ENCODE measurements around the gene TSPAN7. TPM values are rescaled to one million over a fixed set of nuclear protein-coding genes. Genes with fewer than 3 reads are reported as not detected.

Gene TSPAN7
- total and polyA plus RNA-seq, 2 donors (not counting 3 experiments of a cell fraction or from before 2014, with no cell fraction given): 3.2 to 5.2 TPM

DNA sequence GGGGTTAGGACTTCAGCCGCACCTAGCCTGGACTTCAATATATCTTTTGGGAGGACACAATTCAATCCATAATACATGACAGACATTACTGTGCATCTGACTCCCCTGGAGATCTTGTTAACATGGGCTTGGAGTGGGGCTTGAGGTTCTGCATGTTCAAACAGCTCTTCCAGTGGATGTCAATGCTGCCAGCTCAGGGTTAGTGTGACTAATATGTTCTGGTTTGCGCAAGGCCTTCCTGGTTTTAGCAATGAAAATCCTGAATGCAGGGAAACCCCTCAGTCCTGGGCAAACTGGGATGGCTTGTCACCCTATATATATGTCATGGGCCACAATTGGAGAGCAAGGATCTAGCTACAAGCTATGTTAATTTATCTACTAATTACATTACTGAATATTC, 2.7 kb upstream of the TSPAN7 start:
- Histone ChIP-seq H3K27ac (ENCODE audit: insufficient read depth, low read depth, low read length) (no peak overlapping the region), H3K9ac (replicated peaks; ENCODE audit: extremely low read depth, insufficient read depth, low read length) (no peak overlapping the region), H3K36me3 (ENCODE audit: control insufficient read depth in 2 of 2, extremely low read depth in 1 of 2, insufficient read depth in 2 of 2, low read length in 2 of 2) (no peaks in the 10 kb centered on the region), H3K4me3 (replicated peaks in 1 of 3; ENCODE audit: insufficient read depth in 1 of 3, low read depth in 1 of 3, low read length in 3 of 3) (no peak overlapping the region), H3K4me2 (ENCODE audit: insufficient read depth, low read length) (no peak overlapping the region), H3K27me3 (ENCODE audit: control insufficient read depth in 2 of 2, insufficient read depth in 2 of 2, low read length in 2 of 2) (no peaks in the 10 kb centered on the region), H2AFZ (ENCODE audit: low read depth, low read length) (no peak overlapping the region), H3K9me3 (replicated peaks; ENCODE audit: control insufficient read depth, insufficient read depth, low read length) (no peaks in the 10 kb centered on the region), H3K79me2 (ENCODE audit: control insufficient read depth, insufficient read depth, low read length) (no peaks in the 10 kb centered on the region), H3K9me1 (replicated peaks; ENCODE audit: control insufficient read depth, extremely low read depth, insufficient read depth, low read length) (no peaks in the 10 kb centered on the region), H3K4me1 (ENCODE audit: control insufficient read depth, extremely low read depth, insufficient read depth, low read length) (peaks cover 16% of the 10 kb centered on the region), H4K20me1 (replicated peaks; ENCODE audit: control insufficient read depth, extremely low read depth, insufficient read depth, low read length) (no peaks in the 10 kb centered on the region)
- BruUV-seq (replicated peaks): no TSS peak
- dilution Hi-C loops (cut with MboI; ENCODE audit: extremely low pct_ligation_motif_present, low sequenced_read_pairs) (no loop called here), intact Hi-C loops (cut with micrococcal nuclease) (no loop called here)
- TF ChIP-seq FOS (IDR thresholded peaks at IDR 0.05; ENCODE audit: borderline replicate concordance, insufficient read depth, low read length): no peak
- TF ChIP-seq EZH2 (IDR thresholded peaks at IDR 0.05; ENCODE audit: borderline replicate concordance, low read depth, low read length, severe bottlenecking): no peak
- no peak for TF ChIP-seq JUN (IDR thresholded peaks at IDR 0.05; ENCODE audit: borderline replicate concordance, insufficient read depth, insufficient read length, low read depth)
- no peak for TF ChIP-seq POLR2AphosphoS5 (IDR thresholded peaks at IDR 0.05; ENCODE audit: insufficient read depth, low read depth, low read length)
- TF ChIP-seq MYC (IDR thresholded peaks at IDR 0.05; ENCODE audit: low read depth, low read length): no peak
- TF ChIP-seq, protein P1, sequence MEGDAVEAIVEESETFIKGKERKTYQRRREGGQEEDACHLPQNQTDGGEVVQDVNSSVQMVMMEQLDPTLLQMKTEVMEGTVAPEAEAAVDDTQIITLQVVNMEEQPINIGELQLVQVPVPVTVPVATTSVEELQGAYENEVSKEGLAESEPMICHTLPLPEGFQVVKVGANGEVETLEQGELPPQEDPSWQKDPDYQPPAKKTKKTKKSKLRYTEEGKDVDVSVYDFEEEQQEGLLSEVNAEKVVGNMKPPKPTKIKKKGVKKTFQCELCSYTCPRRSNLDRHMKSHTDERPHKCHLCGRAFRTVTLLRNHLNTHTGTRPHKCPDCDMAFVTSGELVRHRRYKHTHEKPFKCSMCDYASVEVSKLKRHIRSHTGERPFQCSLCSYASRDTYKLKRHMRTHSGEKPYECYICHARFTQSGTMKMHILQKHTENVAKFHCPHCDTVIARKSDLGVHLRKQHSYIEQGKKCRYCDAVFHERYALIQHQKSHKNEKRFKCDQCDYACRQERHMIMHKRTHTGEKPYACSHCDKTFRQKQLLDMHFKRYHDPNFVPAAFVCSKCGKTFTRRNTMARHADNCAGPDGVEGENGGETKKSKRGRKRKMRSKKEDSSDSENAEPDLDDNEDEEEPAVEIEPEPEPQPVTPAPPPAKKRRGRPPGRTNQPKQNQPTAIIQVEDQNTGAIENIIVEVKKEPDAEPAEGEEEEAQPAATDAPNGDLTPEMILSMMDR (IDR thresholded peaks at IDR 0.05; ENCODE audit: extremely low read depth in 1 of 2, insufficient read depth in 1 of 2, low read depth in 1 of 2, low read length in 2 of 2): no peak
- no peak for FAIRE-seq
- POLR2A ChIA-PET: no interaction called here
- CTCF ChIA-PET: no interaction called here
- no peak for DNase-seq (ENCODE audit: low read depth, low spot score)

DNA sequence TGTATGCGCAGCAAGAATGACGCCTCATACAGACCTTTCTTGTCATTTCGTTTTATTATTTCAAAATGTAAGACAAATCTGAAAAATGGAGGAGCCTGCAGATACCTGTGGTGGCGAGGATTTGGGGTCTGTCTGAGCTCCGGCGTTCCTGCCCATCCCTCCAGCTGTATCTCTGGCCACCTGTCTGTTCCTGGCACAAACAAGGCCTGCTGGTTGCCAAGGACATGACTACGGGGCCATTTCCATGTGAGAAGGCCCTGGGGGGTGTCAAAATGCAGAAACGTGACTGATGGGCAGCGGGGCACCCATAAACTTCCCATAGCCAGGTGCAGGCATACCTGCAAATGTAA, 591 bp upstream of the TSPAN7 start:
- intact Hi-C loops (cut with micrococcal nuclease): no loop called here
- H3K4me3 ChIP-seq (replicated peaks in 1 of 3; ENCODE audit: insufficient read depth in 1 of 3, low read depth in 1 of 3, low read length in 3 of 3): peak overlapping the region; percentile 16 to 59 (median 37)
- peak overlapping the region; percentile 97 for H2AFZ ChIP-seq (ENCODE audit: low read depth, low read length)
- dilution Hi-C loops (cut with MboI; ENCODE audit: extremely low pct_ligation_motif_present, low sequenced_read_pairs): no loop called here
- no peak overlapping the region for H3K27ac ChIP-seq (ENCODE audit: insufficient read depth, low read depth, low read length)
- H3K36me3 ChIP-seq (ENCODE audit: control insufficient read depth in 2 of 2, extremely low read depth in 1 of 2, insufficient read depth in 2 of 2, low read length in 2 of 2): no peaks in the 10 kb centered on the region
- FAIRE-seq (no peak), DNase-seq (ENCODE audit: low read depth, low spot score) (peak; percentile 4)
- no peaks in the 10 kb centered on the region for H3K79me2 ChIP-seq (ENCODE audit: control insufficient read depth, insufficient read depth, low read length)
- peak overlapping the region; percentile 79 for H3K4me2 ChIP-seq (ENCODE audit: insufficient read depth, low read length)
- H3K9me3 ChIP-seq (replicated peaks; ENCODE audit: control insufficient read depth, insufficient read depth, low read length): no peaks in the 10 kb centered on the region
- H4K20me1 ChIP-seq (replicated peaks; ENCODE audit: control insufficient read depth, extremely low read depth, insufficient read depth, low read length): no peaks in the 10 kb centered on the region
- CTCF ChIA-PET: no interaction called here
- no peaks in the 10 kb centered on the region for H3K9me1 ChIP-seq (replicated peaks; ENCODE audit: control insufficient read depth, extremely low read depth, insufficient read depth, low read length)
- TF ChIP-seq GATA2 (IDR thresholded peaks at IDR 0.05; ENCODE audit: insufficient read depth, insufficient read length, low read depth, low read length) (no peak), FOS (IDR thresholded peaks at IDR 0.05; ENCODE audit: borderline replicate concordance, insufficient read depth, low read length) (no peak), POLR2A (IDR thresholded peaks at IDR 0.05; ENCODE audit: low read depth, low read length) (no peak), EZH2 (IDR thresholded peaks at IDR 0.05; ENCODE audit: borderline replicate concordance, low read depth, low read length, severe bottlenecking) (no peak), POLR2AphosphoS5 (IDR thresholded peaks at IDR 0.05; ENCODE audit: insufficient read depth, low read depth, low read length) (no peak), MYC (IDR thresholded peaks at IDR 0.05; ENCODE audit: low read depth, low read length) (no peak), JUN (IDR thresholded peaks at IDR 0.05; ENCODE audit: borderline replicate concordance, insufficient read depth, insufficient read length, low read depth) (no peak)
- TF ChIP-seq, protein P1 (IDR thresholded peaks at IDR 0.05; ENCODE audit: extremely low read depth in 1 of 2, insufficient read depth in 1 of 2, low read depth in 1 of 2, low read length in 2 of 2): no peak
- TF ChIP-seq, protein P2, sequence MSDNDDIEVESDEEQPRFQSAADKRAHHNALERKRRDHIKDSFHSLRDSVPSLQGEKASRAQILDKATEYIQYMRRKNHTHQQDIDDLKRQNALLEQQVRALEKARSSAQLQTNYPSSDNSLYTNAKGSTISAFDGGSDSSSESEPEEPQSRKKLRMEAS (IDR thresholded peaks at IDR 0.05; ENCODE audit: insufficient read depth, insufficient read length): no peak
- POLR2A ChIA-PET: no interaction called here
- H3K27me3 ChIP-seq (ENCODE audit: control insufficient read depth in 2 of 2, insufficient read depth in 2 of 2, low read length in 2 of 2): no peaks in the 10 kb centered on the region
- peak overlapping the region; percentile 42 for H3K9ac ChIP-seq (replicated peaks; ENCODE audit: extremely low read depth, insufficient read depth, low read length)
- no TSS peak for BruUV-seq (replicated peaks)
- H3K4me1 ChIP-seq (ENCODE audit: control insufficient read depth, extremely low read depth, insufficient read depth, low read length): peaks cover 16% of the 10 kb centered on the region
